Measurements from ENCODE around the gene RGS12.

The RGS12 gene

GRCh38 chr4:3313556-3314228 lies 20.9 kb downstream of the RGS12 start:
- no peak for DNase-seq

- no peak for DNase-seq
Observed at GRCh38 chr4:3314706-3315260, 22.0 kb downstream of the RGS12 start.

GRCh38 chr4:3315566-3315965 lies 22.7 kb downstream of the RGS12 start:
- DNase-seq: no peak

GRCh38 chr4:3316146-3316545 lies 23.3 kb downstream of the RGS12 start:
- DNase-seq: no peak

- DNase-seq: no peak
Observed at GRCh38 chr4:3317011-3317655, 24.3 kb downstream of the RGS12 start.

- no peak for DNase-seq
Observed at GRCh38 chr4:3317656-3318211, 24.9 kb downstream of the RGS12 start.

- DNase-seq: no peak
Observed at GRCh38 chr4:3318561-3319021, 25.8 kb downstream of the RGS12 start.

GRCh38 chr4:3320361-3321023 lies 27.7 kb downstream of the RGS12 start:
- DNase-seq: peak; percentile 74

GRCh38 chr4:3321295-3321889 lies 28.6 kb downstream of the RGS12 start:
- no peak for DNase-seq

GRCh38 chr4:3322059-3322550 lies 29.3 kb downstream of the RGS12 start:
- DNase-seq: peak; percentile 55

- DNase-seq: no peak
Observed at GRCh38 chr4:3323071-3323481, 30.3 kb downstream of the RGS12 start.

GRCh38 chr4:3324093-3324815 lies 31.4 kb downstream of the RGS12 start:
- no peak for DNase-seq

- no peak for DNase-seq
Observed at GRCh38 chr4:3328814-3329663, 36.2 kb downstream of the RGS12 start.

- no peak for DNase-seq
Observed at GRCh38 chr4:3329887-3330286, 37.1 kb downstream of the RGS12 start.

GRCh38 chr4:3330707-3331106 lies 37.9 kb downstream of the RGS12 start:
- DNase-seq: no peak

GRCh38 chr4:3331511-3332394 lies 38.9 kb downstream of the RGS12 start:
- no peak for DNase-seq

GRCh38 chr4:3332498-3332897 lies 39.7 kb downstream of the RGS12 start:
- DNase-seq: no peak

- DNase-seq: no peak
Observed at GRCh38 chr4:3334316-3334715, 41.5 kb downstream of the RGS12 start.

- DNase-seq: peak; percentile 59
Observed at GRCh38 chr4:3335385-3335784, 42.6 kb downstream of the RGS12 start.

GRCh38 chr4:3335982-3336381 lies 43.2 kb downstream of the RGS12 start:
- no peak for DNase-seq
